8988T (cell line): ENCODE measurements around the gene PPCDC.

ENCODE experiments used
- DNase-seq: peaks from one replicate; pipeline ENCODE4 v3.0.0; 2011

Gene PPCDC

DNA sequence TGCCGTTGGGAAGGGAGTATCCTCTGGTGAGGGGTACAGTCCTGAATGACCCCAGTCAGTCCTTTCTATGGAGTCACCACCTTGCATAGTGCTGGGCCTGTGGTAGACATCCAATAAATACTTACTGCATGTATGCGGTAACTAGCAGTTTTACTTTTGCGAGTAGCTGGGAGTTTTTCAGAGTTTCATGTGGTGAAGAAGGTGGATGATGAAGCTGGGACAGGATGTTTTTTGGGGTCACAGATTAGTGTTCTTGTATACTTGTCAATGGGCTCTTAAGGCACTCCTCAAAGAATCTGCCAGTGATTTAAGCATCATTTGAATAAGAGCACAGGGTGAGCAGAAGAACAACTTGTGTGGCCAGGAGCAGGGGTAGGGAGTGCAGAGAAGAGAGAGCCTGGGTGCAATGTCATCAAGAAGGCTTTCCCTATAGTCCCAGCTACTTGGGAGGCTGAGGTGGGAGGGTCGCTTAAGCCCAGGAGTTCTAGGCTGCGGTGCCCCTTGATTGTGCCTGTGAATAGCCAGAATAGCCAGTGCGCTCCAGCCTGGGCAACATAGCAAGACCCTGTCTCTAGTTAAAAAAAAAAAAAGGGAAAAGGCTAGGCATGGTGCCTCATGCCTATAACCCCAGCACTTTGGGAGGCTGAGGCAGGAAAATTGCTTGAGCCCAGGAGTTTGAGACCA, 22.1 kb downstream of the PPCDC start:
- no peak for DNase-seq

DNA sequence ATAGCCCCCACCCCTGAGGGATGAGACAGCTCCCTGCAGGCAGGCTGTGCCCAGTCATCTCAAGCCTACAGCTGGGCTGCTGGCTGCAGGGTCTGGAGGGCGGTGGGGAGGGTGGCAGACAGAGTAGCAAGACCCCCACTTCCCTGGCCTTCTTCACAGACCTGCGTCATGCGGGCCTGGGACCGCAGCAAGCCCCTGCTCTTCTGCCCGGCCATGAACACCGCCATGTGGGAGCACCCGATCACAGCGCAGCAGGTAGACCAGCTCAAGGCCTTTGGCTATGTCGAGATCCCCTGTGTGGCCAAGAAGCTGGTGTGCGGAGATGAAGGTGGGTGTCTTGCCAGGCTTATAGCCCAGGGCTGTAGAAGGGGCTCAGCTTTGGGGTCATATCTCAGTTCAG, 25.0 kb downstream of the PPCDC start:
- DNase-seq = no peak

DNA sequence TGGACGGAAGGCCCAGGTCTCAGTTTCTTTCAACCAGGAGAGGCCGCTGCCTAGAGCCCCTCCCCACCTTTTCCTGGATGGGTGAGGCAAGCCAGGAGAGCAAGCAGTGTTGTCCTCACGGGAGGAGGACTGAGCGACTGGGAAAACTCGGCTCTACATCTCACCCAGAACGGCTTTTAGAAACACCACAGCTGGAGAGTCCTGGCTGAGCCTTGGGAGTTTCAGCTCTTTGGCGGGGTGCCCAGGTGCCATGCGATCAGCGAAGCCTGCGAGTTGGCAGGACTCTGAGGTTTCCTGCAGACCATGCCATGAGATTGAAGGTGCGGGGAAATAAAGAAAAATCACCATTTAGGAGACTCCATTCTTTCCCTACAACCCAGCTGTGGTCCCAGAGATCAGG, 26.0 kb downstream of the PPCDC start:
- DNase-seq = no peak

DNA sequence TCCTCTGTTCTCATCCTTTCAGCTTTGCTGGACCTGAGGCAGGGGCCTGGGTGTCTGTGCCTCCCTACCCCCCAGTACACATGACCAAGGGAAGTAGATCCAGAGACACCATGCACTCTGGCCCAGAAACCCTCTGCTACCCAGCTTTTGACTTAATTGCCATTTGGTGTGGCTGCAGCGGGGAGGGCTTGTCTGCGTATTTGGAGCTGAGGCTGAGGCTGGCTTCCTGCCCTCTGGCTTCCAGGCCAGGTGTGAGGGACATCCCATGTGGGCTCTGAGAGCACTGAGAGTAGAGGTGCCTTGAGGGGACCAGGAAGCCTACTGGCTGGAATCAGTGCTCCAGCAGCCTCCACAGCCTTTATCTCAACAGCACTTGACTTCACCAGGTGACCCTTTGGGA, 26.9 kb downstream of the PPCDC start:
- no peak for DNase-seq

DNA sequence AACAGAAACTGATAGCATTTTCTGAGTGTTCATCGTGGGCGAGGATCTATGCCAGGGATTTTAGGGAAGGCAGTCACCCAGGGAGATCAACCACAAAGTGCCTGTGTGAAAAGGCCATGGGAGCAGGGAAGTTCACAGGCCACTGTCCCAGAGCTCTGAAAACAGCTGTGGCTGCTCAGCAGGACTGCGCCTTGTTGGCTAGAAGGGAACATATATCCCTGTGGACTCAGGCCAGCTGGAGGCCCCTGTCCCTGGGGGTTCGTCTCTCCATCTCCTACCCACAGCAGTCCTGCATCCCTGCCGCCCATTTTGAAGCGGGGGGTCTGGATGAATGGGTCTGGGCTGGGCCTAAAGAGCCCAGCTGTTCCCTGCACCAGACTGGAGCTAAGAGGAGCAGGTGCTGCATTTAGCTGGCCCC, 27.8 kb downstream of the PPCDC start:
- DNase-seq = no peak

DNA sequence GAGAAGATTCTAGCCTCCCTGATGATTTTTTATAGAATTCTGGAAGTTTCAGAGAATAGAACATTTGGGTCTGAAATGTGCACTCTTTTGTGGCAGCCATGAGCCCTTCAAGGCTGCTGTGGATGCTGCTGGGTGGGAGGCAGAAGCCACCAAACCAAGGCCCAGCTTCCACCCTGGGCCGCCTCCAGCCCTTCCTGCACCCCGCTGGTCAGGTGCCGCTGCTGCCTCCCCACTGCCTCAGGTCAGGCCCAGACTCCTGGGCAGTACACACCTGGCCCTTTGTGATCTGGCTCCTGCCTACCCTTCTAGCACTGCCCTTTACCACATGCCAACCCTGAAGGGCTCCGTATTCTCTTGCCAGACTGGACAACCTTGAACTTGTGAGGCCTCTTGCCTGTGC, 28.3 kb downstream of the PPCDC start:
- no peak for DNase-seq

DNA sequence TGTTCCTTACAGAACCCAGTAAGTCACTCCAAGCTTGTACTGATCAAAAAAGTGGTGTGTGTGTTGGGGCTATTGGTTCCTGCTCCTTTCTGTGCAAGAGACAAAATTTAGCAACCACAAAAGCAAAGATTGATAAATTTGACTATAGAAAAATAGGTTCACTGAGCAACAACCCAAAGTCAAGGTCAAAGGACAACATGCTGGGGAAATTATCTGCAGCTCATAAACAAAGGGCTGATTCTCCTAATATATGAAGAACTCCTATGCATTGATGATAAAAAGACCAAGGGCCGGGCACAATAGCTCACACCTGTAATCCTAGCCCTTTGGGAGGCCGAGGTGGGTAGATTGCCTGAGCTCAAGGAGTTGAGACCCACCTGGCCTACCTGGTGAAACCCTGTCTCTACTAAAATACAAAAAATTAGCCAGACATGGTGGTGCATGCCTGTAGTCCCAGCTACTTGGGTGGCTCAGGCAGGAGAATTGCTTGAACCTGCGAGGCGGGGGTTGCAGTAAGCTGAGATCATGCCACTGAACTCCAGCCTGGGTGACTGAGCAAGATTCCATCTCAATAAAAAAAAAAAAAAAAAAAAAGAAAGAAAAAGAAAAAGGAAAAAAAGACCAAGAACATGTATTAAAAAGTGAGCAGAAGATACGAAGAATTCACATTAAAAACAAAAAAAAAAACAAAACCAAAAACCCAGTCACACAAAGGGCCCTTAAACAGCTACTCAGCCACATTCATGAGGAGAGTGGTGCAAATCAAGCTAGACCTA, 29.8 kb downstream of the PPCDC start:
- no peak for DNase-seq

DNA sequence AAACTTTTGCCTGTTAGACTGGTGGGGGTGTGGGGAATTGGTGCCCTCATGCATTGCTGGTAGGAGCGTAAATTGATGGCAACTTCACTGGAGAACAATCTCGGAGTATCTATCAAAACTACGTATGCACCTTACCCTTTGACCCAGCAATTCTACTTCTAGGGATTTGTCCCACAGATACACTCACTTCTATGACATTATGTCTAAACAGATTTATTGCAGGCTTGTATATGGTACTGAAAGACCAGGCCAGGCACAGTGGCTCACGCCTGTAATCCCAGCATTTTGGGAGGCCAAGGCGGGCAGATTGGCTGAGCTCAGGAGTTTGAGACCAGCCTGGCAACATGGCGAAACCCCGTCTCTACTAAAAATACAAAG, 30.3 kb downstream of the PPCDC start:
- DNase-seq = no peak

DNA sequence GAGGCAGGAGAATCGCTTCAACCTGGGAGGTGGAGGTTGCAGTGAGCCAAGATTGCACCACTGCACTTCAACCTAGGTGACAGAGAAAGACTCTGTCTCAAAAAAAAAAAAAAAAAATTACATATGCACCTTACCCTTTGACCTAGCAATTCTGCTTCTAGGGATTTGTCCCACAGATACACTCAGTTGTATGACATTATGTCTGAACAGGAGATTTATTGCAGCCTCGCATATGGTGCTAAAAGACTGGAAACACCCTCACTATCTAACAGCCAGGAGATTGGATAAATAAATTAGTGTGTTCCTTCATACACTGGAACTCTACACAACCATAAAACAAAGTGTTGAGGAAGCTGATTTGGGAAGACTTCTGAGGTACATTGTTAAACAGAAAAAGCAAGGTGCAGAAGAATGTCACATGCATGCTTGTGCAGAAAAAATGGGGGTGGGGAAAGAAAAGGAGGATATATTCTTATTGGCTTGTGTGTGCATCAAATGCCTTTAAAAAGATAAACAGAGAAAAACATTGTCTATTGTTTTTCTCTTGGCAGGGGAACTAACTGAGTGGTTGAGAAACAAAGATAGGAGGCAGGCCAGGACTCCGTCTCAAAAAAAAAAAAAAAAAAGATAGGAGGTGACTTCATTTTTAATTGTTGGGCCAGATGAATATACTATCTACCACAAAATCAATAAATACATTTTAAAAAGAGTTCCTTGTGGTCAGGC, 30.9 kb downstream of the PPCDC start:
- DNase-seq = no peak

DNA sequence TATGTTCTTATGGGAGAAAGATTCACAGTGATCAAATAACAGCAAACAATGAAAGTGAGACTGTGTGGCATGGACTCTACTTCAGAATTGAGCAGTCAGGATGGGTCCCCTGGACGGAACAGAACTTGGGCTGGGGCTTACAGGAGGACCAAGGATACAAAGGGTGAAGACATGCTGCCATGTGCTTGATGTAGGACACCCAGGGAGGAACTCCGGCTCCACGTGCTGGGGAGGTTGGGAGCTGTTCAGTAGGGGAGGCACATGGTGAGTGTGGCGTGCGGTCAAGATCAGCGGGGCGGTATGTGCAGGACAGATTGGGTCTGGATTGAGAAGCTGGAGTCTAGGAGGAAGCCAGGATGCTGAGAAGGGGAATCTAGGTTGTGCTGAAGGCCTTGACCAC, 32.6 kb downstream of the PPCDC start:
- no peak for DNase-seq

DNA sequence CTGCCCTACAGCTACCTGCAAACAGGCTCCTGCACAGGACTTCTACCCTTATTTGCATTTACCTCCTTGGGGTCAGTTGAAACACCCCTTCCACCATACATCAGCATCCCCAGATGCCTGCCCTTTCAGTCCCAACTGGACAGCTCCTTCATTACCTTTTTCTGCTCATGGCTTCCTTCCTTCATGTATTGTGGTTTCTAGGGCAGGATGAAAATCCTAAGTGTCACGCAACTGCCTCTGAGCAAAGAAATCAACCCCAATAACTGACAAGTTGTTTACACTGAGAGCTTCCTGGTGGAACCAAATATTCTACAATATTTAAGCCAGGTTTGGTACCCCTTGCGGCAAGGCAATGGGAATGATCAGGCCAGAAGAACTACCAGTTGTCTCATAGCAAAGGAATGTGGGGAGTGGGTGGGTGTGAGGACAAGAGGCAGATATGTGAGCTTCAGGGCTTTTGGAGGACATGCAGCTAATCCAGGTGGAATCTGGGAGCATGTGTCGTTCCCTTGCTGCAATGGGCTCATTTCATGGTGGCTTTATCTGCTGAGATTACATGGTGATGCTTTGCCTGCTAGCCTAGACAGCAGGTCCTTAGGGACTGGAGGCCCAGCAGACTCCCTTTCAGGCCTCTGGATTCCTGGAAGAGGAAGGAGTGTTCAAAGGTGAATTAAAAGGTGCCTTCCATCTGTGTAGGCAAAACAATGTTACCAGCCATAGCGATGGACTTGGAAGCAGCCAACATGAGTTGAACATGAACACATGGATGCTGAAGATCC, 34.9 kb downstream of the PPCDC start:
- no peak for DNase-seq

DNA sequence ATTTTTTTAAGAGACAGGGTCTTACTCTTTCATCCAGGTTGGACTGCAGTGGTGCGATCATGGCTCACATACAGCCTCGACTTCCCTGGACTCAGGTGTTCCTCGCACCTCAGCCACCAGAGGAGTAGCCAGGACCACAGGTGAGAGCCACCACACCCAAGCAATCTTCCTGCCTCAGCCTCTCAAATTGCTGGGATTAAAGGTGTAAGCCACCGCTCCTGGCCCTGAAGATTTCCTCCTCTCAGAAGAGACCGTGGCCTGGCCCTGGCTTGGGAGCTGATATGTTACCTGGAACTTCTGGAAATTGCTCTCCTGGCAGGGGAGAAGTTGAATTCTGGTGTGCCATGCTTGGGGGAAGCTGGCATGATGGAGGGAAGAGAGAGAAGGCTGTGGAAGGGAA, 36.2 kb downstream of the PPCDC start:
- DNase-seq = no peak

DNA sequence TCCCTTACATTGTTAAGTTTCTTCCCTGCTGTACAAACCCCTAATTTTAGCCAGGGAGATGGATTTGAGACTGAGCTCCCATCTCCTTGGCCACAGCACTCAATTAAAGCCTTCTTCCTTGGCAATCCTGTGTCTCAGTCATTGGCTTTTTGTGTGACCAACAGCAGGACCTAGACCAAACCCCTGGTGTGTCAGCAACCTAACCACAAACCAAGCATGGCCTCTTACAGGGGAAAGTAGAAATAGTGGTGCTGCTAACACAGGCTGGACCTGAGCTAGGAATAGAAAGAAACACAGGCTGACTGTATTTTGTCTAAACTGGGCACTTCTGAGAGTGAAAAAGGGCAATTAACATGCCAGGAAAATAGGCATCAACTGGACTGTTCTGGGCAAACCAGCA, 37.9 kb downstream of the PPCDC start:
- no peak for DNase-seq

DNA sequence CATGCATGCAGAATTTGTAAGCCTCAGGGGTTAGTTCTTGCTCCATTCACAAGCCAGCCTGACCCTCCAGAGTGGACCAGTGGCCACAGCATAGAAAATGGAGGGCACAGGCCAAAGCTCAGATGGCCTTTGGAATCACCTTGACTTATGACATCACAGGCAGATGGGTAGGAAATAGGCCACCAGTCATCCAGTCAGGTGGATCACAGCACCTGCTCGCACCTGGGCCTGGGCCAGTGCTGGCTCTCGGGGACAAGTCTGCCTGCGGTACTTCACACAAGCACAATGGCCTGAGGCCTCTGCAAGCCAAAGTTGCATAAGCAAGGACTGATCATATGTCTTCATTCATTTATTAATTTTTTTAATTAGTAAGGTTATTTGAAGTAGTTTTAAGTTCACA, 39.3 kb downstream of the PPCDC start:
- no peak for DNase-seq

DNA sequence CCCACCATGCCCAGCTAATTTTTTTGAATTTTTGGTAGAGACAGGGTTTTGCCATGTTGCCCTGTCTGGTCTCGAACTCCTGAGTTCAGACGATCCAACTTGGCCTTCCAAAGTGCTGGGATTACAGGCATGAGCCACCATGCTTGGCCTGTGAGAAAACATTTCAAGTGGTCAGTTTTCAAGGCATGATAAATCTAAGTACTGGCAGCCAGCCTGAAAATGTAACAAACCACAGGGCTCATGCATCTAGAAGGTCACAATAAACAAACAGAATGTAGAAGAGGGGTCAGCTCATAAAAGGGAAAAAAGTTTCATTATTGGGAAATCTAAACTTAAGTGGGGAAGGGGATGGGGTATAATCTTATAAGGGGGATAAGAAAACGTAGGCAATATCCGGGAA, 39.9 kb downstream of the PPCDC start:
- no peak for DNase-seq

DNA sequence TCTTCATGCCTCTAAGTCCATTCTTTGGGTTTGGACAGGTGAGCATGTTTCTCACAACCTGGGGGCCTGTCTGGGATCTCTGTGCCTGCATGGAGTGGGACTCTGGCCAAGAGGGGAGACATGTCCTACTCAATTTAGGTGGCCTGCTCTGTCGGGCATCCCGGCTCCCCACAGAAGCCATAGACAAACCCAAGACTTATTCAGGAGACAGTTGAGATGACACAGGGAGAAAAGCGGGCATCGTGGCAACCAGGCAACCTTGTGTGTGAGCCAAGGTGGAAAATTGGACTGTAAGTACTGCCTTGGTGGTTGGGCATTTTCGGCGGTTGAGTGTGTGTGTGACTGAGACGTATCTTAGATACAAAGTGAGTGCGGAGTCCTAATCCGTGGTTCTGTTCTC, 40.5 kb downstream of the PPCDC start:
- no peak for DNase-seq

DNA sequence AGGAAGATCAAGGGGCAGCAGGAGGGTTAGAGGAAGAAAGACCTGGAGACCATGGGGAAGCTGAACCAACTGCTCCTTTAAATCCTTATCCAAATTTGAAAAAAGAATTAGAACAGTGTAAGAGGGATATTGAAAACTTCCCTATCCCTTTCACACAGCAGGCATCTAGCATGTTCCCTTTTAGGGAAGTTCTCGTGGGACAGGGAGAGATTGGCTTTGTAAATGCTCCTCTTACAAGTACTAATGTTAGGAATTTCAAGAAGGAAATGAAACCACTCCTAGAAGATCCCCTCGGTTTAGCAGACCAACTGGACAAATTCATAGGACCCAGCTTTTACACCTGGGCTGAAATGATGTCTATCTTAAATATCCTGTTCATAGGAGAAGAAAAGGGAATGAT, 41.5 kb downstream of the PPCDC start:
- no peak for DNase-seq

DNA sequence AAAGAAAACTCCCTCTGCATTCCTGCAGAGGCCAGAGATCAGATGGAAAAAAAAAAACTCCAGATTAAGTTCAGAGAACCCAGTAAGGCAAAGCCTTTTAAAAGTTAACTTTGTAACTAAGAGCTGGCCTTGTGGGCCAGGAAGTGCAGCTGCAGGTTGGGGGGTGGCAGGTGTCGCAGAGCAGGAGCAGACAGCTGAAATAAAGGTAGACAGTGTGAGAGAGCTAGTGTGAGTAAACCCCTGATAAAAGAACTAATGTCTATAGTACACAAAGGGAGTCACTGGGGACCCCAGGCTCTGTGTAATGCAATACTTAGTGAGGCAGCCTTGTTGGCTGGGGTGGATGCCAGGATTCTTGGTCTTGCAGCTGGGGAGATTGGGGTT, 42.1 kb downstream of the PPCDC start:
- DNase-seq = no peak

DNA sequence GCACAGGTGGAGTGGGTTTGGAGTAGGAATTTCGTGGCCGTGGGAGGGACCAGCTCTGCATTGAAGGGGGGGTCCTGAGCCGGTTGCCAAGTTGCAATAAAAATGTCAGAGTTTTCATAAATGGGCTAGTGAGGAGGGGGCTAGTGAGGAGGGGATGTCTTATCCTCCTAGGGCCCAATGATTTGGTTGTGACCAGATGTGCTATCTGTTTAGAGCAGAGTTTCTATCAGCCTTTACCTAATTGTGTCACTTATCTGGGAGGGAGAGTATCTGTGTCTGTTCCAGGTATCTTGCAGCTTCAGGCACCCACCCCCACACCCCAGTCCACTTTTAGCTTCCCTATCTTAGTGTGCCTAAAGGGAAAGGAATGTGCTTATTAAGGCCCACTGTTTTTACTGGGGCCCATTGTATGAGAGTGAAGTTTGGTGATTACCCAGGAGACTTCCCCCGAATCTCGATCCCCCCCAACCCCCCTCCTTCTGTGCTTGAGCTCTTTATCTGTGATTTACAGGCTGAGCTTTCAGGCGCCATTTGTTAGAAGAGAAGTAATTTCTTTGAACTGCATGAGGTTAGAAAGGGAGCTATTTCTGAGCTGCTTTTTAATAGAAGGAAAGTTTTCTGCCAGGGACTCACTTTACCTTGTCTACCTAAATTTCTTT, 42.6 kb downstream of the PPCDC start:
- no peak for DNase-seq

DNA sequence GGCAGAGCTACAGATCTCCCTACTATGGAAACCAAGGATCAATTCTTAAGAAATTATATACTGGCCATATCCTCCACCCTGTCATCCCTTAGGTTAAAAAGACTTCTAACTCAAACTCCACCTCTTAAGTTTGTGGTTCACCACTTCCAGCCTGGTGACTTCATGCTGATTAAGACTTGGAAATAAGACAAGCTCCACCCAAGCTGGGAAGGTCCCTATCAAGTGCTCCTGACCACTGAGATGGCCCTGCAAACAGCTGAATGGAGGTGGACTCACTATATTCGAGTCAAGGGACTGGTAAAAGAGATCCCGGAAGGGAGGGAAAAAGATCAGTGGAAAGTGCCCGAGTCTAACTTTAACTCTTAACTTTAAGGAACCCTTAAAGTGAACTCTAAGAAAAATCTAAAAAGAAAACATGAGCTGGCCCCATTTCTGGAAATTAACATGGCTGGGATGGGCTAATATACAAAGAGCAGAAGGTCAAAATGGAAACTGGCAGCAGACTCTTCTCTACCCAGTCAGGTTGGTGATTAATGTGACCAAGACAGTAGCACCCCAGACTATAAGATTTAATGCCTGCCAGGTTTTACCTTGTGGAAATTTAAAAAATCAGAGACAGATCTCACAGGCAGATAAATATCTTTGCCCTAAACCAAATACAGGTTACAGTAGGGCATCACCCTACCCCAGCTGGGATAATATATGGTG, 43.9 kb downstream of the PPCDC start:
- no peak for DNase-seq

DNA sequence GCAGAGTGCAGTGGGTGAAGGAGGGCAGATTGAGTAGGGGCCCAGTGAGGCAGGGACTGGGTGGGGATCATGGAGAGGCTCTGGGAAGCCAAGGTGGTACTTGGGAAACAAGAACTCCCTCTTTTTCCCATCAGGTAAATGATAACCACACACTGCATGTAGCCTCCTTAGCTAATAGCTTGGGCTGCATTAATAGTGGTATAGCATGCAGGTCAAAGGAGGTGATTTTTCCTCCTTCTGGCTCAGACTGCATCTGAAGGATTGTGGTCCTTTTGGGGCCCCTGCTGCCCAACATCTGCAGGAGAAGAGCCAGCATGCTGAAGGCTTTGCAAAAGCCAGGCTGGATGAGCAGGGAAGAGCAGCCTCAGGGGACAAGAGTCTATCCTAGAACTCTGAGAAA, 45.4 kb downstream of the PPCDC start:
- no peak for DNase-seq

DNA sequence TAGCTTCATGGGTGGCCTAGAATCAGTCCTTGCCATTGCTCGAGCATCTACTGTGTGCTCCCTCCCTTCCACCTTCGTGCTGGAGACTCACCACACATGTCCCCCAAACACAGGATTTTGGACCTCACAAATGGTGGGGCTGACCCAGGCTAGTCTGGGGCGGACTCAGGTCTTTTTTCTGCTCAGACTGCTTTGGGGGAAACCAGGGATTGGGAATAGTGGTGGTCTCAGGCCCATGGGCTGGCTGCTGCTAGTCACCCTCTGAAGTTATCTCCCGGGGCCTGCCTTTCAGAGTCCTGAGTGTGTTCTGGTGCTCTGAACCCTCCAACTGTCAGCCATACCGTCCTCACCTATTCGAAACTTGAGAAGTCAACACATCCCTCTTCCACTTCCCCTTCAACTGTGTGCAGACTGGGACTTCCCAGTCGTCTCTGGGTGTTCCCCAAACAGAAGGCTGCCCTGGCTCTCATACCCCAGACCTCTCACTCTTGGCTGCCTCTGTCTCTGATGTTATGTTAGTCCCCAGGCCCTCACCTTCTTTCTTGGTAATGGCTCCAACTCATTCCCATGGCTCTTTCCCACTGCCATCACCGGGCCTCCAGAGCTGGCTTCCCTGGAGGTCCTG, 46.0 kb downstream of the PPCDC start:
- DNase-seq = no peak
